Cerebellar cortex (tissue), 1 donor: ENCODE results near the gene PAX5.

ENCODE experiments used
- DNase-seq: peaks from one replicate; pipeline ENCODE4 v3.0.0-alpha.2; 2015; ENCODE audit warnings: low spot score

Gene PAX5

DNA sequence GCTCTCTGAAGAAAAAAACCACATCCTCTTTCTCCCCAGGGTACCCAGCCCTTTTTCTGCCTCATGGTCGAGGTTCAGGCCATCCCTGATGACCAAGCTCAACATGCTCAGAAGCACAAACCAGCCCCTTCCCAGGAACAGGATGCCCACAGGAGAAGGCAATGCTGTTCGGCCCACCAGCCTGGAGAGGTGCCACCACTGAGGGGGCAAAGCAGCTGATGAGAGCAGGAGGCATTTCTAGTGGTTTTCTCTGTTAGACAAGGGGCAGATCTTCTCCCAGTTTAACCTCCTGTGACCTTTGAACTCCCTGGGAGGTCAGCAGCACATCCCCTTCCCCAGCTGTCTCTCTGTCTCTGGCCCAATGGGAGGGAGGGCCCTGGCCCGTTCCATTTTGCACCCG, 73.0 kb downstream of the PAX5 start:
- DNase-seq: no peak

- DNase-seq: no peak
Observed at GRCh38 chr9:36960575-36960955, 73.5 kb downstream of the PAX5 start.

DNA sequence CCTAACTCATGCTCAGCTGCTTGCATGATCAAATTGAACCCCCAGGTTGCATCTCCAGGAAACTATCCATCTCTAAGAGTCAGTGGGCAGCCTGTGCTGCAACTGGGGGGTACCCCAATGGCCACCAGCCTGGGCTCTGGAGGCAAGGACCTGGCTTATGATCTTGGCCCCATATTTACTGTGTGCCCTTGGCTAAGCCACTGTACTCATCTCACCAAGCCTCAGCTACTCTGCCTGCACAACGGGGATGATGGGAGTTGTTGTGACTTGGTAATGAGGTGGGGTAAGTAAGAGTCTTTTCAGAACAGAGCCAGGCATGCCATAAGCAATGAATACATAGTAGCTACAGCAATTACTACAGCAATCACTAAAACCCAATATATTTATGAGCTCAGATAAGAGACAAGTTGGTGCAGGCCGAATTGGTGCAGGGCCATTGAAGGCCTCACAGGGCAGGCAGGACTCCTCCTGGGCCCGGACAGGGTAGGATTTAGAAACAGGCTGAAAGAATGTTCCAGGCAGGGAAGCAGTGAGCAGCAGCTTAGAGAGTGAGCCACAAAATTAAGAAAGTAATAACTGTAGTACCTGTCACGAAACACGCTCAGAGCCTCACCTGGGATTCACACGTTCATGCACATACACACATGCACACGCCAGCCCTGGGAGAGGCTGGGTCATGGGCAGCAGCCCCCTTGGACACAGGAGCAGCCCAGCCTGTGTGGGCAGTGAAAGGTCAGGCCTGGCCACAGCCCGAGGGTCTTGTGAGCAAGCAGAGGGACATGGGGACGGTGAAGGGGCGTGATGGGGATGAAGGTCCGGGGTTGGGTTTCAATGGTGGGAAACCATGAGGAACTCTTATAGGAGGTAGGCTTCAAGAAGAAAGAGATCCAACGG, 74.1 kb downstream of the PAX5 start:
- DNase-seq: no peak

- DNase-seq: no peak
Observed at GRCh38 chr9:36956908-36957307, 77.2 kb downstream of the PAX5 start.

DNA sequence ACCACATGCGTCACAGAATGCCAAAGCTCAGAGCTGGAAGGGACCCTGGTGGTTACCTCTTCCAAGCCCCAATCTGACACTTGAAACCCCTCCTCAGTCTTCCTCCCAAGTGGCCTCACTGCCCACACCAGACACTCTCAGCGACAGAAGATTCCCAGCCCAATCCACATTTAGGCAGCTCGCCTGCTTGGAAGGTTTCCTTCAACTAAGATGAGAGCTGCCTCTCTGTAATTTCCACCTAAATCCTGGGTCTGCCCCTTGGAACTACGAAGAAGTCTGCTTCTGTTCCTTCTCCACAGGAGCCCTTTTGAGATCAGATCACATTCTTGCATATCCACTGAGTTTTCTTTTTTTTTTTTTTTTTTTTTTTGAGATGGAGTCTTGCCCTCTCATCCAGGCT, 83.7 kb downstream of the PAX5 start:
- DNase-seq: no peak

DNA sequence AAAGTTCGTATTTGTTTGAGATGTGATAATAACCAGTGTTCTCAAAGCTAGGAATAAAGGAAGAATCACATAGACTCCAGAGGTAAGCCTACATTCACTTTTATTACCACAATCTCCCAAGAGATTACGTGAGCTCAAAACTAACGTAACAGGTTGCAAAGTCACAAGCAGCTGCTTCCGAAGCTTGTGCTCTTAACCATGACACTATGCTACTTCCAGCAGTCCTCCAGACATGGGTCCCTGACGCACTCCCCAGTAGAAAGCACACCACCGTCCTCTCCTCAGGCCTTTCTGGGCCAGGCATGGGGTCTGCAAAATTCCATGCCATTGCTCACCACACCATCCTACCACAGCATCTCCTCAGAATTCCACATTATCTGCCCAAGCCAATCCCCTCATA, 84.6 kb downstream of the PAX5 start:
- DNase-seq: no peak

DNA sequence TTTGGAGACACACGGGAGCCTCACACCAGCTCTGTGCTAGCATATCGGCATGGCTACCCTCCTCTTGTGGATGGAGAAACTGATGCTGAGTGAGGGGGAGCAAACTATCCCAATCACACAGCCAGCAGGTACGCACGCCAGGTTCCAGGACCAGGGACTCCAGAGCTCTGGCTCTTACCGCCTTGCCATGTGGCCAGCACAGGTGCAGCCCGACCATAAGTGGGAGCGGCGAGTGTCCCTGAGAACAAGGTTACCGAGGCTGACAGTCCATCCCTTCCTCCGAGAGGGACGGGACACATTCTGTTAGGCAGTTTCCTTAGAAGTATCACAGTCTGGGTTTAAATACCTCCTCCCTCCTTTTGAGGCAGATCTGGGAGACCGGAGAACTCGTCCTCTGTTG, 86.0 kb downstream of the PAX5 start:
- DNase-seq: no peak

DNA sequence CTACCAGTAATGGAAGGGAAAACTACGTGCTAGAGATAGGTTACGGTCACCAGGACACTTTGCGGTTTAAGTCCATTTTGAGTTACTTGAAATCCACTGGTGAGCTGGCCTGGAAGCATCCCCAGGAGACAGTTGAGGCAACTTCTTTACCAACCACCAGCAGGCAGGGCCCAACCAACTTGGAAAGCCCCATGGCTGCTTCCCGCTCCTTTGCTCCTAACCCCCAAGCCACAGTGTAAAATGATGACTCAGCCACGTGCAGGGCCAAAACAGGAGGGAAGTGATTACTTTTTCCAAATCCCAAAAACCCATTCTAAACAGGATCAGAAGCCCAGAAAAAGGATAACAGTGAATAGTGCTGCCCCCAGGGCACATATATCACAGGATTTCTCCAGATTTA, 87.4 kb downstream of the PAX5 start:
- no peak for DNase-seq

DNA sequence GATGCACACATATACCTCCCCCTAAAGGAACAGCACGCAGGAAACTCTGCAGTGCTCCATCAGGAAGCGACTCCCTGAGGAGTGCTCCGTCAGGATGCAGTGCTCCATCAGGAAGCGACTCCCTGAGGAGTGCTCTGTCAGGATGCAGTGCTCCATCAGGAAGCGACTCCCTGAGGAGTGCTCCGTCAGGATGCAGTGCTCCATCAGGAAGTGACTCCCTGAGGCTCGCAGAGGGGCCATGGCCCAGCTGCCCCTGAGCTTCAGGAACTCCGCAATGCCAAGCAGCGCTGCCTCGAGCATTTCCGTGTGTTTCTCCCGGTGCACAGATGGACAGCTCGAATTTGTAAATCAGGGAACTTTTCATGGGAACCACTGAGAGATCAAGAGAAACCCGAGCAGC, 88.1 kb downstream of the PAX5 start:
- no peak for DNase-seq

DNA sequence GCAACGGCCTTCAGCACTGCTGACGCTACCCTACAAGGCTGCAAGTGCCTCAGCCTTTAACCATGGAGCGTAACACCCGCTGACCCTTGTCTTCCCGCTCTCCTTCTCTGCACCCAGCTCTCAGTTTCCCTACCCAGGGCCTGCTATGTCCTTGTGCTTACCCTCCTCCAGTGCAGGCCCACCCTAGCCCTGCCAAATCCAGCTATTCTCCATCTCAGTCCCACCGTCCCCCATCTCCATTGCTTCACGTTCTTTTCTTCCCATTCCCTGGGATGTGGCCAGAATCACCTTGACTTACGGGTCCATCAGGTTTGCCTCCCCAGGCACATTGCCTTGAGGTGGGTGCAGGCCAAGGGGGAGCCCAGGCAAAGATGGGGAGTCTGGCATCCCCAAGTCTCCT, 91.2 kb downstream of the PAX5 start:
- DNase-seq: no peak

GRCh38 chr9:36941441-36941840, 92.6 kb downstream of the PAX5 start:
- DNase-seq: no peak

GRCh38 chr9:36940881-36941280, 93.2 kb downstream of the PAX5 start:
- no peak for DNase-seq

DNA sequence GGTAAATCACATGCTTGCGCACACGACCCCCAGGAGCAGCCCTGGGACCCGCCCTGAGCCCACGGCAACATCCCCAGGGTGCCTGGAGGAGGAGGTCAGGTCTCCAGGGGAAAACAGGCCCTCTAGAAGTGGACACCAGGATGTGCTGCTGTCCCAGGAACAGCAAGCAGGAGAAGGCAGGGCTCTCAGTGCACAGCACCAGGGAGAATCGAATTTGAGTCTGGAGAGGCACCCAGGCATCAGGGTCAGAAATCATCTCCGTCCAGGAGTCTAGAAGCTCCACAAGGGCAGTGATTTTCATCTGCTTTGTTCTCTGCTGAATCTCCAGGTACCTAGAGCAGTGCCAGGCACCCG, 93.6 kb downstream of the PAX5 start:
- DNase-seq: no peak

- DNase-seq: no peak
Observed at GRCh38 chr9:36939655-36940499, 94.2 kb downstream of the PAX5 start.

GRCh38 chr9:36939214-36939613, 94.9 kb downstream of the PAX5 start:
- no peak for DNase-seq

- no peak for DNase-seq
Observed at GRCh38 chr9:36938617-36939016, 95.5 kb downstream of the PAX5 start.

DNA sequence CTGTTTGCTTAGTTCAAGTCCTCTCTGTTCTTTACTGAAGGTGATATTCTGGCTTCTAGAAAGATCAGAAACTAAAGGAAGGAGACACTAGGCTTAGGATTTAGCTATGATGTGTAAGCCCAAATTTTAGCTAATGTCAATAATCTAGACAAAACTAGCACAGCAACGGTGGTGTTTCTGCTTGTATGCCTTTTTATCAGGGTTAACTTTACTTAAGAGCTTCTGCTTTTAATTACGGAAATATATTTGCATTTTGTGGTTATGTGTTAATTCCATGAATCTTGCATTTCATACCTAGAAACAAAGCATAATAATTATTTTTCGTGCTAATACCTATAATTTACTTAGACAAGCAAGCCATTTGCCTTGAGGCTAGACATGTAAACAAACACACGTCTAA, 96.1 kb downstream of the PAX5 start:
- no peak for DNase-seq

DNA sequence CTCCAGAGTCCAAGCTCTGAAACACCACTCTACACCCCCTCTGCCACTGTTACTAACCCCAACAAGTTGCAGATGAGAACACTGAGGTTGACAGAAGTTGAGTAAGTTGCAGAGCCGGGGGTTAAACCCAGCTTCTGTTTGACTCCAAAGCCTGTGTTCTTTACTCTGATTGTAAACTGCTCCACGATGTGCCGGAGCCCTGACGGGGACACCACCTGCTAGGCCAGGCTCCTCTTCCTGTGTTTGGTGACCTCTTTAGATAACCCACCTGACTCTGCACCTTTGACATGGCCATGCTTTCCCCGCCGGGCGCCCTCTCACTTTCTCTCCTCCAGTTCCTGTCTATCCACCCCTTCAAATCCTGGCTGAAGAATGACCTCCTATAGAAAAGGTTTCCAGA, 96.7 kb downstream of the PAX5 start:
- no peak for DNase-seq

GRCh38 chr9:36936498-36936831, 97.6 kb downstream of the PAX5 start:
- DNase-seq: no peak

GRCh38 chr9:36935768-36936497, 98.1 kb downstream of the PAX5 start:
- no peak for DNase-seq

GRCh38 chr9:36935332-36935731, 98.7 kb downstream of the PAX5 start:
- DNase-seq: no peak

DNA sequence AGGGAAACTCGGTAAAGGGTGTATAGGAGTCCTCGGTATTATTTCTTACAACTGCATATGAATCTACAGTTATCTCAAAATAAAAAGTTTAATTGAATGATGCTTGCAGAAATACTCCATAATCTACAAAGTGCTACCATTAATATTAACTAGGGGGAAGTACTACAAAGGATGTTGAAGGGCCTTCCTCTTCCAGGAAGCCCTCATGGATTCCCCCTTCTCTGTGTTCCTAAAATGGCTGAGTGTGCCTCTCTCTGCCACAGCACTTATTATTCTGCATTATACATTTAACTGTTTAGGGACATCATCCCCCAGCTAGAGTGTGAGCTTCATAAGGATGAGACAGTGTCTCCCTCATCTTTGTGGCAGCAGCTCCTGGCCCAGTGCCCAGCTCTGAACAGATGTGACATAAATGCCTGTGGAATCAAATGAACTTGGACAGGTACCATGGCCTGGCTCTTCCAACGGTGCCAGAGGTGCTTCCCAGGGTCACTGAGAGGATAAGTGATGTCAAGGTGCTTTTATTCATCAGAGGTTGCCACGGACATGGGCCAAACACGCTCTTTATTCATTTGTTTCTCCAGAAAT, 99.5 kb downstream of the PAX5 start:
- DNase-seq: no peak
